Measurements from ENCODE around the gene CASP7.

GRCh38 chr10:113695691-113696090 lies 16.0 kb downstream of the CASP7 start:
- TF ChIP-seq CTCF (IDR thresholded peaks at IDR 0.05; ENCODE audit: low read depth, low read length) (no peak), POLR2A (IDR thresholded peaks at IDR 0.05; ENCODE audit: extremely low read depth, insufficient read length) (no peak), MYC (IDR thresholded peaks at IDR 0.05; ENCODE audit: low read depth, low read length) (no peak), MAX (IDR thresholded peaks at IDR 0.05; ENCODE audit: low read depth, low read length) (no peak)

All from NB4 (cell line).